Nephron (organoid): ENCODE measurements around the gene CCNY.

Experiments used
- H3K27ac Mint-ChIP-seq, 3 experiments: 2 replicates each; pipeline ENCODE4 v1.8.0; 2020; ENCODE audit warnings: mixed read lengths in 3 of 3, mild to moderate bottlenecking in 2 of 3, moderate library complexity in 1 of 3
- H3K27me3 Mint-ChIP-seq: 2 replicates; pipeline ENCODE4 v1.8.0; 2021; ENCODE audit warnings: low read depth, mild to moderate bottlenecking, moderate library complexity, mixed read lengths
- H3K36me3 Mint-ChIP-seq: 2 replicates; pipeline ENCODE4 v1.8.0; 2020; ENCODE audit warnings: low read depth, mixed read lengths
- H3K4me1 Mint-ChIP-seq: 2 replicates; pipeline ENCODE4 v1.8.0; 2020; ENCODE audit warnings: mixed read lengths
- H3K4me3 Mint-ChIP-seq, 3 experiments: 2 replicates each; pipeline ENCODE4 v1.8.0; 2020; ENCODE audit warnings: mild to moderate bottlenecking in 3 of 3, mixed read lengths in 3 of 3, moderate library complexity in 2 of 3
- H3K9me3 Mint-ChIP-seq: 2 replicates; pipeline ENCODE4 v1.8.0; 2020; ENCODE audit warnings: mixed read lengths
- CTCF ChIP-seq, 3 experiments: fragments of 200-600 bp; sonication (generic); IDR thresholded peaks; one replicate each; pipeline ENCODE4 v1.5.0; 2021; ENCODE audit warnings: antibody characterized with exemption in 3 of 3; ENCODE audit not compliant: unreplicated experiment in 3 of 3

The CCNY gene

GRCh38 chr10:35541720-35542119, 205.4 kb downstream of the CCNY start:
- H3K9me3 Mint-ChIP-seq, result peaks cover 14% of the 10 kb centered on the region
- no peak overlapping the region for H3K4me3 Mint-ChIP-seq
- no peaks in the 10 kb centered on the region for H3K27me3 Mint-ChIP-seq
- TF ChIP-seq CTCF (IDR thresholded peaks at IDR 0.05; ENCODE audit: unreplicated experiment in 3 of 3), result no peak
- H3K27ac Mint-ChIP-seq, result no peak overlapping the region
- H3K4me1 Mint-ChIP-seq, result peaks cover 16% of the 10 kb centered on the region
- H3K36me3 Mint-ChIP-seq, result peaks cover 55% of the 10 kb centered on the region

DNA sequence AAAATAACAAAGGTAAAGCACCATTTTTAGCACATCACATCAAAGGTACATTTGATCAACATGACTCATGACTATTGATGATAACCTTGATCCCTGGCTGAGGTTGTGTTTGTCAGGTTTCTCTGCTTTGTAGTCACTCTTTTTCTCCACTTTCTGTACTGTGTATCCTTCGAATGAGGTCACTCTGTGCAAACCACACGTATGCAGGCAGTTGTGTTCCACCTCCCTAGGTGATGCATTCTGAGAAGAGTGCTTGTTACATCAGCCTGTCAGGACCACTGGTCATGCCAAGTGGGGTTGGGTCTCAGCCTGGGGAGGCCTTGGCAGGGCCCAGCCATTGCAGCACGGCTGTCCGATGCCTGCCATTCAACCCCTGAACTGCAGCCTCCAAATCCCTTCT, 206.0 kb downstream of the CCNY start:
- Mint-ChIP-seq H3K27me3 (no peaks in the 10 kb centered on the region), H3K9me3 (peaks cover 14% of the 10 kb centered on the region), H3K4me3 (no peak overlapping the region), H3K27ac (no peak overlapping the region), H3K36me3 (peaks cover 51% of the 10 kb centered on the region), H3K4me1 (peaks cover 21% of the 10 kb centered on the region)
- no peak for TF ChIP-seq CTCF (IDR thresholded peaks at IDR 0.05; ENCODE audit: unreplicated experiment in 3 of 3)

DNA sequence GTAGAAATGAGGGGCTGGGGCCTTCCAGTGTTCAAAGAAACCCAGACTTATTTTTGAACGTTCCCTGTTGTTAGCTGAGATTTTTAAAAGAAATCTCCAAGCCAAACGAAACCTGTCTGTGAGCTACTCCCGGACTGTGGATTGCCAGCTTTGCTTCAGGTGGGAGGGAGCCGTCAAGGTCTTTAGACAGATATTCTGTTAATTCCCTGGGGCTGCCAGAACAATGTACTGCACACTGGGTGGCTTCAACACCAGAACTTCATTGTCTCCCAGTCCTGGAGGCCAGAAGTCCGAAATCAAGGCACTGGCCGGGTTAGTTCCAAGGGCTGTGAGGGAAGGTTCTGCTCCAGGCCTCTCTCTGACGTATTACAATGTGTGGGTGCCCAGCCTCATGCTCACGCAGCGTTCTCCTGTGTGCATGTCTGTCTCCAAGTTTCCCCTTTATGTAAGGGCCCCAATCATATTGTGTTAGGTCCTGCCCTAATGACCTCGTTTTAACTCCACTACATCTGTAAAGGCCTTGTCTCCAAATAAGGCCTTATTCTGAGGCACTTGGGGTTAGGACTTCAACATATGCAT, 208.9 kb downstream of the CCNY start:
- Mint-ChIP-seq H3K27ac (peak overlapping the region; percentile 58 to 93 (median 77)), H3K27me3 (no peaks in the 10 kb centered on the region), H3K4me3 (no peak overlapping the region), H3K9me3 (peaks cover 5% of the 10 kb centered on the region), H3K36me3 (peaks cover 34% of the 10 kb centered on the region), H3K4me1 (peaks cover 24% of the 10 kb centered on the region)
- TF ChIP-seq CTCF (IDR thresholded peaks at IDR 0.05; ENCODE audit: unreplicated experiment in 3 of 3), result no peak

DNA sequence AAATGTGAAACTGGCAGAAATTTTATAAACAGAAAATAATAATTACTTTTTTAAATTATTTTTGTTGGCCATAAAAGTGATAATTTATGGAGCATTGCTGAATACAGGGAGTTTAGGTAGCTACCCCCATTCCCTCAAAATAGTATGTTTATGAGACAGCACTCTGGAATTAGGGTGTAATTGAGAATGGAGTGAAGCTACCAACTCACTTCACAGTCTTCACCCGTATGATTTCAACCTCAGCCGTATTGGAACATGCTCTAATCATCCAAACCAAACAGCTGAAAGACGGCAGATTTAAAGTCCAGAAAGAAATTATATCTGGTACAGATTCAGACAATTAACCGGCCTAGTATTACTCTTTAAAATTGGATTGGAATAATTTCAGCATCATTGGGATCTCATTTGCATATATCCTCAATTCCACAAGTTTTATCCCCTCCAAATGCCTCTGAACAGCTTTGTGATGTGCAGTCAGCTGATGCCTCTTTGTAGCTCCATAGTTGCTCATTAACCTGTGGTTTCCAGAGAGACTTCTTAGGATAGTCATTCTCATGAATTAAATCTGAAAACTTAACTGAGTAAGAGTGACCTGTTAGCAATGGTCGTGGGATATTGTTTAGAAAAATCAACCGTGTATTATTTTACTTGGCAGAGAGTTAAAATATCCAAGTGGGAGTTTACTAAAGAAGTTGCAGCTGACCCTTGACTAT, 209.7 kb downstream of the CCNY start:
- Mint-ChIP-seq H3K36me3 (peaks cover 36% of the 10 kb centered on the region), H3K4me1 (peaks cover 24% of the 10 kb centered on the region), H3K27me3 (no peaks in the 10 kb centered on the region), H3K27ac (peak overlapping the region; percentile 88 to 97 (median 93)), H3K4me3 (no peak overlapping the region), H3K9me3 (no peaks in the 10 kb centered on the region)
- TF ChIP-seq CTCF (IDR thresholded peaks at IDR 0.05; ENCODE audit: unreplicated experiment in 3 of 3), result no peak

DNA sequence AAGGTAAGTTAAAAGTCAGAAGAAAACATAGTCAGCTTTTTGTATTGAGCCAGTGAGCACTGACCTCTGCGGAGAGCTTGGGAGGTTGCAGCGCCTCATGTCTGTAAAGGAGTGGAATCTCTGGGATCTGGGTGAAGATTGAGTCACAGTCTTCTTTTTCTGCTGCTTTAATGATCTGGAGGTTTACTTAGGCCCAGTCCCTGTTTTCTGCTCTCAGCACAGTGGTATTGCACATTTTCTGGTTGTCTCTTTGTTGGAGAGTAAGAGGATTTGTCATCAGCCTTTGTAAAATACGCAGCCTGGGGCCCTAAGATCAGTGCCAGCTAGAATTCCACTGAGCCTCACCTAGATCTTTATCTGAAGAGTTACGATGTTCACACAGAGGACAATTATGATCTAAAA, 210.5 kb downstream of the CCNY start:
- H3K4me1 Mint-ChIP-seq, result peaks cover 25% of the 10 kb centered on the region
- no peak for TF ChIP-seq CTCF (IDR thresholded peaks at IDR 0.05; ENCODE audit: unreplicated experiment in 3 of 3)
- H3K27me3 Mint-ChIP-seq, result no peaks in the 10 kb centered on the region
- no peaks in the 10 kb centered on the region for H3K9me3 Mint-ChIP-seq
- H3K4me3 Mint-ChIP-seq, result no peak overlapping the region
- H3K27ac Mint-ChIP-seq, result peak overlapping the region; percentile 88 to 97 (median 93)
- peaks cover 34% of the 10 kb centered on the region for H3K36me3 Mint-ChIP-seq
